GM19455 (cell line): ENCODE data around the gene DNAAF5.

Experiments used
- ATAC-seq: cut with Tn5 transposase; IDR thresholded peaks from one replicate; pipeline ENCODE4 v1.9.1; 2021; ENCODE audit not compliant: unreplicated experiment

Gene DNAAF5

DNA sequence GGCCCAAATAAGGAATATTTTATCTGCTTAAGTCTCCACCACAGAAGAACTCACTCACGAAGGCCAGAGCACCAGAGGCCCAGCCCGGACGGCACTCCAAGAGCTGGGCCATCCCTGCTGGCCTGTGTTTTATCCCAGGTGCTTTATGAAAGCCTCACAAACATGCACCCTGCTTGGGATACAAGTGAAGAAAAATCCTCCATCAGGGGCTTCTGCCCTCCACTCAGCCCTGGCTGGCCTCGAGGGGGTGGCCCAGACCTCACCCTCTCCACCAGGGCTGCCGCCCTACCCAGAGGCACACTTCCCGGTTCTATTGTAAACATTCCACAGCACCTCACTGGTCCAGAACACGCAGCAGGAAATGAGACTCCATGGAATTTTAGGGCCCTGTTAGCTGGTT, 19.8 kb upstream of the DNAAF5 start:
- no peak for ATAC-seq

DNA sequence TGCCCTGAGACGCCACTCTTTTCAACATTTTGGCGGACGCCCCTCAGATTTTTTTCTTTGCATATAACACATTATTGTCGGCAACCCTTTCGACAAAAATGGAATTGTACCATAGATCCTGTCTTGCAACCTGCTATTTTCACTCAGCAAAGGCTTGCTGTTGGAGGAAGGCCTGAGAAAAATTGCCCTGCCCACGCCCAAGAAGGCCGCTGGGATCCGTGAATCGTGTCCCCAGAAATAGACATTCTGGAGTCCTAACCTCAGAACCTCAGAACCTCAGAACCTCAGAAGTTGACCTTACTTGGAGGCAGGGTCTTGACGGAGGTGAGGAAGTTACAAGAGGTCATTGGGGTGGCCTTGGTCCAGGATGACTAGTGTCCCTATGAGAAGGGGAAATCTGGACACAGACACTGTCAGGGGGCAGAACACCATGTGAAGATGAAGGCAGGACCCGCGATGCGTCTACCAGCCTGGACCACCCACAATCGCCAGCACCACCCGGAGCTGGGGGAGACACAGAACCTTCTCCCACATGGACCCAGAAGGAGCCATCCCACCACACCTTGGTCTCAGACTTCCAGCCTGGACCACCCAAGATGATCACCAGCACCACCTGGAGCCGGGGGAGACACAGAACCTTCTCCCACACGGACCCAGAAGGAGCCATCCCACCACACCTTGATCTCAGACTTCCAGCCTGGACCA, 19.1 kb upstream of the DNAAF5 start:
- ATAC-seq: no peak

DNA sequence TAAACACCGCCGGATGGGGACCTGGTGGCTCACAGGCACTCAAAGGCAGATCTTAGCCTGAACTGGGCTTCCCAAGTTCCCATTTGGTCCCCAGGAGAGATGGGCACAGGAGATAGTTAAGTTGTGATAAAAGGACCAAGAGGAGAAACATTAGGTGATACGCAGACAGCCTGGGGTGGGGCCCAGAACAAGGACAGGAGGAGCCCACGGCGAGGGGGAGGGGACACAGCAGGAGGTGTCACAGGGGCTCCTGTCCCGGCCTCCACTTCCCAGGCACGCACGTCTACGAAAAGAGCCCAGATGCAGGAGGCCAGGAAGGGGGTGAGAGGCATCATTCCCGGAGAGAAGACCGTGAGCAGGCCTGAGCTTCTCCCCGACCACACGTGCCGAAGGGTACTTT, 16.3 kb upstream of the DNAAF5 start:
- no peak for ATAC-seq

DNA sequence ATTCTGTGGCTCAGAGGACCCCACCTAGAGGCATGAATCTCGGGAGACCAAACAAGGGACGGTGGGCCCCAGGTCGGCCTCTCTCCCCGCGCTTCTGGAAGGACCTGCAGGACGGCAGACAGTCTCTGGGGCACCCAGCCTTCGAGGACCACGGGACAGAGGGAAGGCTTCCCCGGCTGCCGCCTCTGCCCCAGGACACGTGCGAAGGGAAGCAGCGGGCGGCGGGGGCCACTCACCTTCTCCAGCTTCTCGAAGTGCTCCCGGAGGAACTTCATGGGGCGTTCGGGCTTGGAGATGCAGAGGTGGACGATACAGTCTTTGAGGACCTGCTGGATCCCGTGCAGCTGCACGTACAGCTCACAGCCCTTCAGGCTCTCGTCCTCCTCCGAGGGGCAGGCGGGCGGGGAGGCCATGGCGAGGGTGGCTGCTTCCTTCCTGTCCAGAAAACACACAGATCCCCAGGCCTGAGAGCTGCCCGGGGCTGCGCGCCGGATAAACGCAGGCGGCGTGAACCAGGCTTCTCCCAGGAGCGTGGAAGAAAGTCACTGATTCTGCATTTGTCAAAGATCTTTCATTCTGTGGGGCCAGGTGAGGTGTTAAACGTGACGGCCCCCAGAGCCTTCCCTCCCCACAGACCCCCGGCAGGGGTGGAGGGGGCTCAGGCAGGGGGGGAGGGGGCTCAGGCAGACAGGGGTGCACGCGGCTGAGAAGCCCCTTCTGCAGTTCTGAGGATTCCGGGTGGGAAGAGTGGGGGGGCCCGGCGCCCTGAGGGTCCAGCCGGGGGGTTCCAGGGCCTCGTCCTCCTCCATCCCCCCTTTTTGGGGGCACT, 15.2 kb upstream of the DNAAF5 start:
- ATAC-seq: no peak

DNA sequence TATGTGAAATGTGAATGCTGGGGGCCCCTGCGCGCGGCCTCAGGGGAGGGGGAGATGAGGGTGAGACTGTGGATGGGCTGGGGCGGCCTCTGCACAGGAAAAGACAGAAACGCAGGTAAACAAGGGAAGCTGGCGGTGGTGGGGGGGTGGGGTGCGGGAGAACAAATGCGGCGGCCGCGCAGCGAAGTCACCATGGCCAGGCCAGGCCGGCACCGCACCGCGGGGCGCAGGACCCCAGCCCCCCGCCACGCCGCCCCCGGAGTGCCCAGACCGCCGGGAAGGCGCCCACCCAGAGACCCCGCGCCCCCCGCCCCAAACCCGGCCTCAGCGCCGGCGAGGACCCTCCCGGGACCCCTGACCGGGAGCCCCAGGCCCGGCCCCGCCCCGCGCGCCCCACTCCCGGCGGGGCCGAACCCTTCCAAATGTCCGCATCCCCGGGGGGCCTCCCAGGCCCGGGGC, 14.5 kb upstream of the DNAAF5 start:
- ATAC-seq: no peak

DNA sequence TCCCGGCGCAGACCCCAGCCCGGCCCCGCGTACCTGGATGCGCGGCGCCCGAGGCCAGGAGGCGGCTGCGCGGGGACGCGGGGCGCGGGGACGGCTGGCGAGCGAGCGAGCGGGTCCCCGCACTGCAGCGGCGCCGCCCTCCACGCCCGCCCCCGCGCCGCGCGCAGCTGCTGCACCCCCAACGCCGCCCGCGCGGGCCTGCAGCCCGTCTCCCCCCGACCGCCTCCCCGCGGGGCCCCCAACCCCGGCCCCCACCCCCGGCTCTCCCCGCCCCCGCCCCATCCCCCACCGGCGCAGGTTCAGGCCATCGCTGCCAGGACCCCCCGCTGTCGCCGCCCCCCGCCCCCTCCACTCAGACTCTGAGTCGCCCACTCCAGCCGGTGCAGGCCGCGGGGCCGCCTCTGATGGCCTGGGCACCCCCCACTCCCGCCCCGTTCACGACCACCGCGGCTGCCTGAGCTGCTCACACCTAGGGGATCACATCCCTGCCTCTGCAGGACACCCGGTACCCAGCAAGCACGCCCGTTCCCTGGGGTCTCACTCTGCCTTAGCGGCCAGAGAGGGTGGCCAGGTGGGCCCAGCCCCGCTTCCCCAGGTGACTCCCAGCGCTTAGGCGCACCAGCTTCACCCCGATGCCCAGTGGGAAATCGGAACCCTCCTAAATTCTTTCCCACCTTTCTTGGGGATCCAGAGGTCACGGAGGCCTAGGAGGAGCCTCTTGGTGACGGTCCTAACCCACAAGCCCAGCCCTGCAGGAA, 13.9 kb upstream of the DNAAF5 start:
- no peak for ATAC-seq

DNA sequence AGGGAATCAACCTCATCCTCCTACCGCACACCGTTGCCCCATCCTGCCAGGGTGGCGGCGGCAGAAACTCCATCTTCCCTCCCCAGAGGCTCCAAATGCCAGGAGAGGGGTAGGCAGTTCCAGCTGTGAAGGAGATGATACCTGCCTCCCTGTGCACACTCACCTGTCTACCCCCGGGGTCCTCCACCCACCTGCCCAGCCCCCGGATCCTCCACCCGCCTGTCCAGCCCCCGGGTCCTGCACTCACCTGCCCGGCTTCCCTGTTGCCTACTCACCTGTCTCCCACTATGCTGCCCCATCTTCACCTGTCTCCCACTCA, 13.4 kb upstream of the DNAAF5 start:
- ATAC-seq: no peak

DNA sequence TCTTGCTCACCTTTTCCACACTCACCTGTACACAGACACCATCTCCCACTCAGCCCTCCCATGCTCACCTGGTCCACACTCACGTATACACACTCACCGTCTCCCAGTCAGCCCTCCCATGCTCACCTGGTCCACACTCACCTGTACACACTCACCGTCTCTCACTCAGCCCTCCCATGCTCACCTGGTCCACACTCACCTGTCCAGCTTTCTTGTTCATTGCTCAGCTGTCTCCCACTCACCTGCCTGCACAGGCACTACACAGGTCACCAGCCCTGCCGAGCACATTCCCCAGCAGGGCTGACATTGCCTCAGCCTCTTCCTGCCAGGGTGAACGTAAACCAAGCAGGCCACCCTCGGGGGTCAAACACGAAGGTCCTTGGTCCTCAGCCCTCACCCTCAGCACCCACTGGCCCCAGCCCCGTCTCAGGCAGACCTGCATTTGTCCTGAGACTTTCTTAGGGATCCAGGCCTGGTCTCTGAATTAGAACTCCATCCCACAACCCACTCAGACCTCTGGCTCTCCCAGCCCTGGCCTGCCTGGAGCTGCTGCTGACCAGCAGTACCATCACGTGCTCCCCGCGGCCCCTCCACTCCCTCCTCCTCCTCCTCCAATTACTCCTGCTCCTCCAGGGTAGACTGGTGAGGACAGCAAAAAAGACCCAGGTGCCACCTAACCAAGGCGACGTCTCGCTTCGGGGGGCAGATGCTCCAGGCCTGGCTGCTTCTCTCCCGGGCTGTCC, 12.8 kb upstream of the DNAAF5 start:
- ATAC-seq: no peak

DNA sequence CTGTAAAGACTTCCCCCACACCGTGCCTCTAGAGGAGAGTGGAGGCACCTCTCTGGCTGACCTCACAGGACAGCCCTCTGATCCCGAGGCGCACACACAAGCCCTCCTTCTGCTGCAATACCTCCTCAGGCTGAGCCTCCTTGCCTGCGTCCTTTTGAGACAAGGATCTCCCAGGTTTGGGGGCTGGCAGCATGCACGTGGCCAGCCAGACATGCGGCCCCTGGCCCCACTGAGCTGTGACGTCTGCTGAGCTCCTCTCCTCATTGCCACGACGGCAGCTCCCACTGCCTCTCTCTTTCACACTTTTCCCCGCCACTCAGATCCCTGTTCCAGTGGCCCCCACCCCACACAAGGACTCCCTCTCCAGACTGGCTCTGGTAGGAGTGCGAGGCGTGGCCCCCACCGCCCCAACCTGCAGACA, 12.2 kb upstream of the DNAAF5 start:
- no peak for ATAC-seq

DNA sequence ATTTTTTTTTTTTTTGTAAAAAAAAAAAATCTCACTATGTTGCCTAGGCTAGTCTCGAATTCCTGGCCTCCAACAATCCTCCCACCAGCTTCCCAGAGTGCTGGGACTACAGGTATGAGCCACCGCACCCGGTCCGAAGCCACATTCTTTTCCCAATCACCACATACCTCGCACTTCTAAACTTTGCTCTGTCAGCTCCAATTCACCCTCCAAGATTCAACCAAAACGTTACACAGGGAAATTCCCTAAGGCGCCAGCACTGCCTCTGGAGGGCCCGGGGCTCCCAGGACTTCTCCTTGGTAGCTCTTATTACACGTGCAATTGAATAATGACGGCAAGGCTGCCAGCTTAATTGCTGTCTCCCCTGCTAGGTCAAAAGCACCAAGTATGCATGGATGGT, 10.3 kb upstream of the DNAAF5 start:
- no peak for ATAC-seq

DNA sequence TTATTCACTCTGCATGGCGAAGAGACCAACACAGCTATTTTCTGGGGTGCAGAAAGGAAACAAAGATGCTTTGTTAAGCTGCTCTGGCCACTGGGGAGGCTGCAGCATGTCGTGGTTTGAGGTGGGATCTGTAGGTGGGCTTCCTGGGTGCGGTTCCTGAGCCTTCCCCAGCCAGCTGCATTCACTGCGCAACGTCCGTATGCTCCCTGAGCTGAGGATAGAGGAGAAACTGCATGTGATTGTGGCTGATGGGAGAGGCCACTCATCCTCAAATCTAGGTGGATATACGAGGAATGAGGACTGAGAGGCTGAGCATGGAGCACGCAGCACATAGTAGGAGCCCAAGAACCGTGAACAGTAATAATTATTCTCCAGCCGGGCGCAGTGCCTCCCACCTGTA, 9.9 kb upstream of the DNAAF5 start:
- no peak for ATAC-seq

DNA sequence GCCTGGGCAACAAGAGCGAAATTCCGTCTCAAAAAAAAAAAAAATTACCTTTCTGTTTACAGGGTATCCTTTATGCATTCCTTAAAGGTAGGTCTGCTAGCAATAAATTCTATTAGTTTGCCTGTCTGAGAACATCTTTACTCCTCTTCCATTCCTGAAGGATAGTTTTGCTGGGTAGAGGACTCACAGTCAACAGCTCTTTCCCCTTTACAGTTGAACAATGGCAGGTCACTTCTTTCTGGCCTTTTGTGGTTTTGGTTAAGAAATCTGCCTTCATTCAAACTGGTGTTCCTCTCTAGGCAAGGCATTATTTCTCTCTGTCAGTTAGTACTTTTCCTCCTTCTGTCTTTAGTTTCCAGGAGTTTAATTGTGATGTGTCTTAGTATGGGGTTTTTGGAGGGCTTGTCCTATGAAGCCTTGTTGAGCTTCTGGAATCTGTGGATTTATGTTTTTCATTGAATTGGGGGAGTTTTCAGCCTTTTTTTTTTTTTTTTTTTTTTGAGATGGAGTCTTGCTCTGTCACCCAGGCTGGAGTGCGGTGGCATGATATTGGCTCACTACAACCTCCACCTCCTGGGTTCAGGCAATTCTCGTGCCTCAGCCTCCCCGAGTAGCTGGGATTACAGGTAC, 4.8 kb upstream of the DNAAF5 start:
- ATAC-seq: no peak

DNA sequence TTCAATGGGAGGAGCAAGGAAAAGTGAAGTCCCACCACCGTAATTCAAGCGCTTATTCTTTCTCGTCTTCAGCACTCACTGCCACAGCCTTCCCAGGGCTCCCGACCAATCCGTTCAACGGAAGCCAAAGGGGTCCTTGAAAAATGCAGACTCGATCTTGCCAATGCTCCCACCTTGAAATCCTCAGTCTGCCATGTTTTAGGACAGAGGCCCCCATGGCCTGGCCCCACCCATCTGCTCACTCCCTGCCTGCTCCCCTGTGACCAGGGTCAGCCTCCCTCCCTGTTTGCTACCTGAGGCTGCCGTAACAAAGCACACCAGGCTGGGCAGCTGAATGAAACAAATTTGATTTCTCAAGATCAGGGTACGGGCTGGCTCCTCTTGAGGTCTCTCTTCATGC, 3.0 kb upstream of the DNAAF5 start:
- no peak for ATAC-seq

DNA sequence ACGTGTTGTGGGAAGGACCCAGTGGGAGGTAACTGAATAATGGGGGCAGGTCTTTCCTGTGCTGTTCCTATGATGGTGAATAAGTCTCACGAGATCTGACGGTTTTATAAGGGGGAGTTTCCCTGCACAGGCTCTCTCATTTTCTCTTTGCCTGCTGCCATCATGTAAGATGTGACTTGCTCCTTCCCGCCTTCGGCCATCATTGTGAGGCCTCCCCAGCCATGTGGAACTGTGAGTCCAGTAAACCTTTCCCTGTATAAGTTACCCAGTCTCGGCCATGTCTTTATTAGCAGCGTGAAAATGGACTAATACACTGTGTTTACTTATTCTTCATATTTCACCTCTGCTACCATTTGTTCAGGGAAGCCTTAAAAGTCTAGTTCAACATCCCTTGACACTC, 2.2 kb upstream of the DNAAF5 start:
- ATAC-seq: no peak

DNA sequence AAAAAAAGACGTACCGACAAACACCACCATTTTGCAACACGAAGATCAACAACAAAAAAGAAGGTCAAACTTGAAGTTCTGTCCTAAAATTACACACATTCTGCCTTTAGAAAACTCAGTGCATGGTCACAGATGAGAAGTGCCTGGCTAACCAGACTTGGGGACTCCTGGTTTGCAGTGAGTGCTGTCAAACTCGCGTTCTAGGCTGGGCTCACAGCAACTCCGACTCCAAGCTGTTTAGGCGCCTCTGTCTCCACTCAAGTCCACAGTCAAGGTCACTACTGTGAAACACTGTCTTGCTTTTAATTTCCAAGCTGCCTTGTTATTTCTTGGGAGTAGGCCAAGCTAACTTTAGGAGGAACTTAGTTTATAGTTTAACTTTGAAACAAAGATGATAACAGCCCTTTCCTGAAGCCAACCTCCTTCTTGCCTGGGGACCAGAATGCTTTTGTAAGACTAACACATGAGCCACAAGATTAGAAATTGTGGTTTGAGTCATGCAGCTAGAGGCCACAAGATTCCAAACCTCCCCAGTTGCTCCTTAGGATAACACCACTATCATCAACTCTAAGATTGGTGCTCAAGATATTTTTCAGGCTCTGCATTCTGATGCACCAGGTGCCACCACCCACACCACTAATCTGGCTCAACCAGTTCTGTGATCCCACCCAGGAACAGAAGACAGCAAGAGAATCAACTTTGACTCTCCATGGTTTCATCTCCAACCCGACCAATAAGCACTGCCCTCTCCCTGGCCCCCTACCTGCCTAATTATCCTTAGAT, 1.1 kb upstream of the DNAAF5 start:
- ATAC-seq: no peak

DNA sequence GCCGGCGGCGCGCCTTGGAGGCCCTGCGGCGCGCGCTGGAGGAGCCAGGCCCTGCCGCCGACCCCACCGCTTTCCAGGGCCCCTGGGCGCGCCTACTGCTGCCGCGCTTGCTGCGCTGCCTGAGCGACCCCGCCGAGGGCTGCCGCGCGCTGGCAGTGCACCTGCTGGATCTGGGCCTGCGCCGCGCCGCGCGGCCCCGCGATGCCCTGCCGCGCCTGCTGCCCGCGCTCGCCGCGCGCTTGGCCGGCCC, 280 bp downstream of the DNAAF5 start:
- ATAC-seq: peak; percentile 22

DNA sequence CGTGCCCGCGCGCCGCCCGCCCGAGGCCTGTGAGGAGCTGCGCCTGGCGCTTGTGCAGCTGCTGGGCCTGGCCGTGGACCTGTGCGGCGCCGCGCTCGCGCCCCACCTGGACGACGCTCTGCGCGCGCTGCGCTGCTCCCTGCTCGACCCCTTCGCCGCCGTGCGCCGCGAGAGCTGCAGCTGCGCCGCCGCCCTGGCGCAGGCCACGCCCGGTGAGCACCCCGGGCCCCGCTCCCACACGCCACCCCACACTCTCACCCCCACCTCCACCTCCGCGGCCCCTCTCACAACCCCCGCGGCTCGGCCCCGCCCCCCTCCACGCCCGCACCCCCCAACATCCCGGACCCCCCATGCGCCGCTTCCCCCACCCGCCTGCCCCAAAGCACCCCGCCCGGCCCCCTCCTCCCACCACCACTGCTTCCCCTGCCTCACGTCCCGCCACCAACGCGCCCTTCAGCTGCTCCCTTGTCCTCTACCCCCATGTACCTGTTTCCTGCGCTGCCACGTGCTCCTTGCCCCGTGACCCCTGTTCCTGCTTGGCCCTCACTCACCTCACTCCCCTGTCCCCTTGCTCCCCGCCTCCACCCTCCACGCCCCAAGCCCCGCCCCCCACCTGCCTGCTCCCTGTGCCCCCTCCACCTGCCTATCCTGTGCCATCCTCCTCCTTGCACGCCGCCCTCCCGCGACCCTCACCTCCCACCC, 756 bp downstream of the DNAAF5 start, which contains the start of gene PRKAR1B:
Gene PRKAR1B, minus strand, starts transcription at position 178 of the 702 bp plus-strand sequence. CDS start 15,776 bp downstream, outside the sequence.
- peak; percentile 45 for ATAC-seq

DNA sequence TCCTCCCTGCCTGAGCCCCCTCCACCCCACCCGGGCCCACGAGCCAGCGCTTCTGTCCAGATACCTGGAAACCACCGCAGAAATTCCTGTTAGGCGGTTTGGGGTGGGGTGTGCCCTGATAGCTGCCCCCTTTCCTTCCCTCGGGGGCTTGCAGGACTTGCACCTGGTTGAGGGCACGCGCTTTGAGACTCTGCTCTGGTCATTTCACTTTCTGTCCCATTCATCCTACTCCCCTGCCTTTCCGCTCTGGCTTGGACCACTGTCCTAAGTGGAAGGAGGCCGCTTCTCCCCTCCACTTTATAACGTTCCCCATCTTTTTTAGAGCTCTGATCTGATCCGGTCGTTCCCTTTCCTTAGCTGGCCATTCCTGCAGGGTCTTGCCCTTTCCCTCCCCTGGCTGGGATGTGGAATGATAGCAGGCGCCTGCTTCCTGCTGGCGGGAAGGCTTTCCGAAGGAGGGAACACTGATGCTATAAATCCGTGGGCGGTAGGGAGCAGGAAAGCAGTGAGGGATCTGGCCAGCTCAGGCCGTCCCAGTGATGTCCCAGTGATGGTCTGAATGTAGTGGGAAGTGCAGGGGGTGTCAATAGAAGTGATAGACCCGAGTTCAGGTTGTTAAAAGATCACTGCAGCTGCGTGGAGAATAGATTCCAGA, 1.4 kb downstream of the DNAAF5 start:
- no peak for ATAC-seq

DNA sequence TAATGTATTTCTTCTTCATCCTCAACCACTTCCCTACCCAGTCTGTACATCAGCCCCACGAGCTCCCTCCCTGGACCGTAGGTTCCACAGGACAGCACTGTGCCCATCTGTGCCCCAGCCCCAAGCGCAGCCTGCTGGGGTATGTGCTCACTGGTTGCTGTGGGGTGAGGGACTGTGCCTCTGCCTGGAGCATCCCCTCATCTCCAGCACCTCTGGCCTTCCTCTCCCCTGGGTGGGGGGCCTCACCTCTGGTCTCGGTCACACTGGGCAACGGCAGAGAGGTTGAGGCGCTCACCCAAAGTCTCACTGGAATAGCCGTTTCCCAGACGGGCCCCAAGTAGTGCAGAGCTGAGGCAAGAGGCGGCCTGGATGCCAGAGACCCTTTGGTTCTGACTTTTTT, 2.1 kb downstream of the DNAAF5 start:
- no peak for ATAC-seq
